OCI-LY7 (cell line): ENCODE results near the gene UBE2H. TPM values are rescaled to one million over a fixed set of nuclear protein-coding genes. Genes with fewer than 3 reads are reported as not detected.

ENCODE experiments used
- BruUV-seq: library from RNA; stranded (reverse); fragments of 400-500 nt; replicated peaks from 2 replicates; lab custom pipeline; 2021; lab: Mats Ljungman, UMichigan
- CTCF ChIA-PET: fragments of 300-600 bp; sonication (Branson Sonifier 250); formaldehyde crosslinking; loops from one replicate; lab custom pipeline; 2022; ENCODE audit warnings: antibody characterized with exemption; ENCODE audit not compliant: unreplicated experiment; lab: Charles Lee
- POLR2A ChIA-PET: fragments of 300-600 bp; sonication (Branson Sonifier 250); formaldehyde crosslinking; loops from one replicate; lab custom pipeline; 2022; ENCODE audit warnings: antibody characterized with exemption; lab: Charles Lee
- DNase-seq: peaks from one replicate; pipeline ENCODE4 v3.0.0-alpha.2; 2015; ENCODE audit warnings: low spot score
- H2AFZ ChIP-seq: fragments of 200-600 bp; sonication (generic), shearing (Covaris generic); 2 replicates; pipeline ENCODE4 v1.6.1; 2014; ENCODE audit warnings: mild to moderate bottlenecking, antibody characterized with exemption, low read length, moderate library complexity
- H3K27ac ChIP-seq: fragments of 200-600 bp; sonication (generic); 2 replicates; pipeline ENCODE4 v1.5.1; 2014; ENCODE audit warnings: mixed run types, low read depth, mild to moderate bottlenecking, moderate library complexity, low read length, inconsistent platforms; ENCODE audit not compliant: poor library complexity, severe bottlenecking
- H3K36me3 ChIP-seq: fragments of 200-600 bp; sonication (generic); 2 replicates; pipeline ENCODE4 v1.6.1; 2014; ENCODE audit warnings: mild to moderate bottlenecking, antibody characterized with exemption, low read length, moderate library complexity, mixed read lengths; ENCODE audit not compliant: insufficient read depth
- H3K4me1 ChIP-seq: fragments of 200-600 bp; sonication (generic); 2 replicates; pipeline ENCODE4 v1.5.1; 2014; ENCODE audit warnings: mild to moderate bottlenecking, low read length; ENCODE audit not compliant: insufficient read depth, poor library complexity, severe bottlenecking
- H3K4me2 ChIP-seq: fragments of 200-600 bp; sonication (generic); 2 replicates; pipeline ENCODE4 v1.6.1; 2014; ENCODE audit warnings: mild to moderate bottlenecking, low read length
- H3K4me3 ChIP-seq: fragments of 200-600 bp; sonication (generic); 2 replicates; pipeline ENCODE4 v1.5.1; 2014; ENCODE audit warnings: mild to moderate bottlenecking, low read depth, low read length; ENCODE audit not compliant: poor library complexity, severe bottlenecking
- H3K79me2 ChIP-seq: fragments of 200-600 bp; sonication (generic); 2 replicates; pipeline ENCODE4 v1.6.1; 2016; ENCODE audit warnings: low read depth, mild to moderate bottlenecking, low read length, moderate library complexity, mixed read lengths; ENCODE audit not compliant: insufficient read depth
- H3K9me2 ChIP-seq: fragments of 200-600 bp; sonication (generic); 2 replicates; pipeline ENCODE4 v1.6.1; 2016; ENCODE audit warnings: mild to moderate bottlenecking, low read length, mixed read lengths; ENCODE audit not compliant: insufficient read depth
- H3K9me3 ChIP-seq: fragments of 200-600 bp; sonication (generic); 2 replicates; pipeline ENCODE4 v1.6.1; 2014; ENCODE audit warnings: mild to moderate bottlenecking, mixed run types, low read length, mixed read lengths
- H4K20me1 ChIP-seq: fragments of 200-600 bp; sonication (generic); 2 replicates; pipeline ENCODE4 v1.6.1; 2014; ENCODE audit warnings: mild to moderate bottlenecking, antibody characterized with exemption, low read length, moderate library complexity, mixed read lengths; ENCODE audit not compliant: insufficient read depth
- EZH2phosphoT487 ChIP-seq: fragments of 200-600 bp; sonication (generic); IDR thresholded peaks from 2 replicates; pipeline ENCODE4 v1.6.1; 2018; ENCODE audit warnings: low read depth, borderline replicate concordance, mild to moderate bottlenecking, mixed run types, antibody characterized with exemption, low read length, moderate library complexity, mixed read lengths
- intact Hi-C: fragments of 100-400 bp; cut with micrococcal nuclease; formaldehyde crosslinking; loops from one replicate; pipeline ENCODE4 v1.10.0; 2022; ENCODE audit not compliant: unreplicated experiment
- total RNA-seq, 2 experiments: library from RNA; depleted of rRNA in 1 of 2; stranded (reverse); fragments of >200 nt in 1 of 2; shearing (Covaris generic) in 1 of 2; gene quantifications; 2 replicates each; pipeline ENCODE4 v1.2.3, GENCODE V29; 2014 to 2022
- TF ChIP-seq, protein P1 (sequence below): fragments of 200-600 bp; sonication (generic); conservative IDR thresholded peaks from 2 replicates; pipeline ENCODE4 v1.5.1; 2014; ENCODE audit warnings: mild to moderate bottlenecking, antibody characterized with exemption, low read length, moderate library complexity, mixed read lengths

Gene UBE2H
- total RNA-seq, 2 experiments from 2014 or later = 12.7 to 35.3 TPM

DNA sequence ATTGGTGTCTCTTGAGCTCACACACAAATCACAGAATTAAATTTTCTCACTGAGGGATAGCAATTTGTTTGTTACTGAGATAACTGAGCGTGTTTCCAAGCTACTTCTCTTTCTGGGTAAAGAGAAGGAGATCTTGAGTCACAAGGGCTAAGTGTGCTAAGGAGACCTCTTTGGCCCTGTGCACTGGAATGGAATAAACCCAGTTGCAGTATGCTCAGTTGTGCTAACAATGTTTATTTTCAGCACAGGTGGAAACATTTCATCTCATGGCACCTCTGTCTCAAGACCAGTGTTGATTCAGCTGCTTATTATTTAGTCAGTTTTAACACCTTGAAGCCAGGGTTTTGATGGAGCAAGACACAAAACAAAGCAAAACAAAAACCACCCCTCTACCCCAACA lies 22.5 kb upstream of the UBE2H start:
- no peak overlapping the region for H3K4me2 ChIP-seq
- no peaks in the 10 kb centered on the region for H3K4me1 ChIP-seq
- H4K20me1 ChIP-seq = no peaks in the 10 kb centered on the region
- H3K4me3 ChIP-seq = no peak overlapping the region
- H3K9me3 ChIP-seq = no peaks in the 10 kb centered on the region
- no peaks in the 10 kb centered on the region for H3K36me3 ChIP-seq
- no TSS peak for BruUV-seq
- no peak overlapping the region for H2AFZ ChIP-seq
- DNase-seq = no peak
- intact Hi-C loops = no loop called here
- POLR2A ChIA-PET = no interaction called here
- H3K9me2 ChIP-seq = no peaks in the 10 kb centered on the region
- TF ChIP-seq, protein P1, sequence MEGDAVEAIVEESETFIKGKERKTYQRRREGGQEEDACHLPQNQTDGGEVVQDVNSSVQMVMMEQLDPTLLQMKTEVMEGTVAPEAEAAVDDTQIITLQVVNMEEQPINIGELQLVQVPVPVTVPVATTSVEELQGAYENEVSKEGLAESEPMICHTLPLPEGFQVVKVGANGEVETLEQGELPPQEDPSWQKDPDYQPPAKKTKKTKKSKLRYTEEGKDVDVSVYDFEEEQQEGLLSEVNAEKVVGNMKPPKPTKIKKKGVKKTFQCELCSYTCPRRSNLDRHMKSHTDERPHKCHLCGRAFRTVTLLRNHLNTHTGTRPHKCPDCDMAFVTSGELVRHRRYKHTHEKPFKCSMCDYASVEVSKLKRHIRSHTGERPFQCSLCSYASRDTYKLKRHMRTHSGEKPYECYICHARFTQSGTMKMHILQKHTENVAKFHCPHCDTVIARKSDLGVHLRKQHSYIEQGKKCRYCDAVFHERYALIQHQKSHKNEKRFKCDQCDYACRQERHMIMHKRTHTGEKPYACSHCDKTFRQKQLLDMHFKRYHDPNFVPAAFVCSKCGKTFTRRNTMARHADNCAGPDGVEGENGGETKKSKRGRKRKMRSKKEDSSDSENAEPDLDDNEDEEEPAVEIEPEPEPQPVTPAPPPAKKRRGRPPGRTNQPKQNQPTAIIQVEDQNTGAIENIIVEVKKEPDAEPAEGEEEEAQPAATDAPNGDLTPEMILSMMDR = no peak
- TF ChIP-seq EZH2phosphoT487 = no peak
- no peaks in the 10 kb centered on the region for H3K79me2 ChIP-seq
- CTCF ChIA-PET = no interaction called here
- no peak overlapping the region for H3K27ac ChIP-seq

DNA sequence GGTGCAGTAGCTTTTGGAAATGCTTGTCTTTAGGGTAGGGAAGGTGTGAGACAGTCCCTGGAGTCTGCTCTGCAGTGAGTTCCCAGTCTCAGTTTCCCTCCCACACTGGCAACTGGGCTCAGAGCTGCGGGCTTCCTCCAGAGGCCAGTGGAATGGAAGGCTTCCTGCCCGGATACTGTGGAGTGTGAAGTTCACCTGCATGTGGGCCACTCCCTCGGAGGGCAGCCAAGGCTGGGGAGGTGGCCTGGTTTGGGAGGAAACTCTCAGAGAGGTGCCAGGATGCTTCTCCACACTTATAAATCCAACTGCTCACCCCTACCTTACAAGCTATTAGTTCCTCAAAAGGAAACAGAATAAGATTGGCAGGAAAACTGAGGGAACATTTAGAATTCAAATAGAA lies 18.1 kb upstream of the UBE2H start:
- no peak for DNase-seq
- no TSS peak for BruUV-seq
- no peak overlapping the region for H3K4me2 ChIP-seq
- no peaks in the 10 kb centered on the region for H3K9me2 ChIP-seq
- no peaks in the 10 kb centered on the region for H3K79me2 ChIP-seq
- H3K4me3 ChIP-seq = no peak overlapping the region
- TF ChIP-seq, protein P1 = no peak
- no peak for TF ChIP-seq EZH2phosphoT487
- no peaks in the 10 kb centered on the region for H3K4me1 ChIP-seq
- CTCF ChIA-PET = no interaction called here
- no peak overlapping the region for H2AFZ ChIP-seq
- no peaks in the 10 kb centered on the region for H4K20me1 ChIP-seq
- POLR2A ChIA-PET = interaction anchor here (0.6 kb wide), 2 partner anchors 249 to 451 kb away, joined by 3 to 4 read pairs; no protein-coding TSS in a partner anchor
- no peaks in the 10 kb centered on the region for H3K36me3 ChIP-seq
- H3K9me3 ChIP-seq = no peaks in the 10 kb centered on the region
- no peak overlapping the region for H3K27ac ChIP-seq
- intact Hi-C loops = no loop called here

DNA sequence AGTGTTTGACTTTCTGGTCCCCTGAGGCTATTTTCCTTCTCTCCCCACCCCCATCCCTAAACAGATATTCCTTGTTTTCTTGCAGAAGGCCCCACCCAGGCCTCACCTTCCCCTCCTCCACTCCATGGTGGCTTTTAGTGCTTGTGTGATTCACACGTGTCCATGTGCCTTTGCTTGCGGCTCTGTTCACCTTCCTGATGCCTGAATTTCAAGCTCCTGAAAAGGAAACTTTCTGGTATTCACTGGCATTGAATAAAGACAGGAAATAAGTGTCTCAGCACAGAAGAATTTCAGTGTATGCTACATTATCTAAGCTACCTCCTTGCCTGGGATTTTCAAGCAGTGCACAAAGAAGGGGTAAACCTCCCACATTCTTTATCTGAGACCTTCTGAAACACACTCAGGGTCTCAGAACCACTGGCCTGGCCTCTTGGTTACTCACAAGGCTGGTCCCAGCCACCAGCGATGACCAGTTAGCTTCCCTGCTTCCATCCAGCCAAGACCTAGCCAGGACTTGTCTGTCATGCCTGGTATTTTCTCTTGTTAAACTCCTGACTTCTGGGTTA lies 17.2 kb upstream of the UBE2H start:
- no peaks in the 10 kb centered on the region for H3K79me2 ChIP-seq
- no peaks in the 10 kb centered on the region for H3K9me3 ChIP-seq
- no peak overlapping the region for H3K4me2 ChIP-seq
- H3K4me3 ChIP-seq = no peak overlapping the region
- CTCF ChIA-PET = no interaction called here
- H3K36me3 ChIP-seq = no peaks in the 10 kb centered on the region
- no TSS peak for BruUV-seq
- no peak overlapping the region for H2AFZ ChIP-seq
- no peak for DNase-seq
- no peaks in the 10 kb centered on the region for H3K4me1 ChIP-seq
- no peaks in the 10 kb centered on the region for H4K20me1 ChIP-seq
- POLR2A ChIA-PET = interaction anchor here (0.7 kb wide), 1 partner anchor 13 kb away, joined by 7 read pairs; no protein-coding TSS in a partner anchor
- H3K9me2 ChIP-seq = no peaks in the 10 kb centered on the region
- intact Hi-C loops = no loop called here
- no peak overlapping the region for H3K27ac ChIP-seq
- TF ChIP-seq, protein P1 = no peak
- no peak for TF ChIP-seq EZH2phosphoT487
